NT2/D1 (cell line): Measurements from ENCODE around the gene DISC1.

ENCODE experiments used
- DNase-seq: peaks from one replicate; pipeline ENCODE4 v3.0.0-alpha.2; 2011; ENCODE audit warnings: low read depth, low spot score
- H3K27me3 ChIP-seq: 2 replicates; pipeline ENCODE4 v1.6.0; 2011; ENCODE audit warnings: mild to moderate bottlenecking; ENCODE audit not compliant: insufficient read length, insufficient read depth
- H3K36me3 ChIP-seq: 2 replicates; pipeline ENCODE4 v1.6.1; 2011; ENCODE audit warnings: mild to moderate bottlenecking, low read length, mixed read lengths; ENCODE audit not compliant: insufficient read depth, insufficient read length
- H3K4me1 ChIP-seq: 2 replicates; pipeline ENCODE4 v1.5.1; 2011; ENCODE audit not compliant: insufficient read depth, insufficient read length
- H3K4me3 ChIP-seq: 2 replicates; pipeline ENCODE4 v1.5.1; 2011; ENCODE audit warnings: low read depth; ENCODE audit not compliant: insufficient read length
- H3K9ac ChIP-seq: 2 replicates; pipeline ENCODE4 v1.6.0; 2011; ENCODE audit warnings: low read depth; ENCODE audit not compliant: insufficient read length
- H3K9me3 ChIP-seq: 2 replicates; pipeline ENCODE4 v1.5.1; 2011; ENCODE audit warnings: mild to moderate bottlenecking, low read length; ENCODE audit not compliant: insufficient read depth
- SUZ12 ChIP-seq: IDR thresholded peaks from 2 replicates; pipeline ENCODE4 v1.6.1; 2011; ENCODE audit not compliant: insufficient read length, insufficient read depth; ENCODE audit errors: extremely low read depth
- YY1 ChIP-seq: IDR thresholded peaks from 2 replicates; pipeline ENCODE4 v1.6.1; 2011; ENCODE audit not compliant: insufficient read length, insufficient read depth
- ZNF274 ChIP-seq: IDR thresholded peaks from 2 replicates; pipeline ENCODE4 v1.6.1; 2011; ENCODE audit warnings: mild to moderate bottlenecking, low read depth, low read length

The DISC1 gene

GRCh38 chr1:231856426-231856825 is 229.8 kb downstream of the DISC1 start:
- Histone ChIP-seq H3K4me1 (no peaks in the 10 kb centered on the region), H3K36me3 (no peaks in the 10 kb centered on the region), H3K9ac (no peak overlapping the region), H3K9me3 (no peaks in the 10 kb centered on the region), H3K27me3 (no peaks in the 10 kb centered on the region), H3K4me3 (no peak overlapping the region)
- no peak for DNase-seq
- TF ChIP-seq ZNF274 = no peak
- TF ChIP-seq SUZ12 = no peak
- TF ChIP-seq YY1 = no peak

DNA sequence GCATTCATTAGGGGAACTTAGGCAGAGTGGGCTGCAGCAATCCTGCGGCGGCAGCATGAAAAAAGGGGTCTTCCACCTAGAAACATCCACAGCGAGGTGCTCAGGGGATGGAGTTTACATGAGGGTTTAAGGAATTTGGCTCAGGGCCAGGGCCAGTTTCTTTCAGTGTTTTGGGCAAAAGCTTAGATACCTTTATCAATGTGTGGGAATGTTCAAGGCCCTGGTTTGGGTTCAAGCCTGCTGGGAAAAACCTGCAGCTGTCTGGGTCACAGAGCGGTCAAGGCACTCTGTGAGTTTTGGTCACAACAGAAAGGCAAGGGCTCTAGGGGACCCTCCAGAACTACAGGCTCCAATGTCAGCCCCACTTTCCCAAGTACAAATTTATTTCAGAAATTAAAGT is 230.3 kb downstream of the DISC1 start:
- Histone ChIP-seq H3K9me3 (no peaks in the 10 kb centered on the region), H3K4me3 (no peak overlapping the region), H3K36me3 (no peaks in the 10 kb centered on the region), H3K9ac (no peak overlapping the region), H3K27me3 (no peaks in the 10 kb centered on the region), H3K4me1 (no peaks in the 10 kb centered on the region)
- no peak for TF ChIP-seq SUZ12
- TF ChIP-seq ZNF274 = no peak
- TF ChIP-seq YY1 = no peak
- DNase-seq = no peak

DNA sequence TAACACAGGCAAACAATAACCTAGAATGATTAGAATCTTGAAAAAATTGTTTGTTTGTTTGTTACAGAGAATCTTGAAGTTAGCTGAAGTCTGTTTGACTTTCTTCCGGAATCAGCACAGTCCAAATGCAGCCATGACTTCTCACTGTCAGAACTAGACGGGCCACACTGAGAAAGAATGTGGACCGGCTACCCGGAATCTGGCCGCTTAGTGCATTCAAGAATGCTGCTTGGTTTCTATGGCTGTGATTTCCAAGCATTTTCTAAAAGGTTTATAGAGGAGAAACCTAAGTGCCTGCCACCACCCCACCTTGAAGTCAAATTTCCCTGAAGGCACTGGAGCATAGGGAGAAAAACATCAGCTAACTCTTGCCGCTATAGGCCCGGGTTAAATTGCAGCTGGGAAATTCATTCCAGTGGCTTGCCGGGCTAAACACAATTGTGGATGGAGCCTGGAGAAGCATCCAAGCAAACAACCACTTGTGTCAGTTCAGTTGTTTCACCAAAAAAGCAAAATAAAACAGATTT is 231.1 kb downstream of the DISC1 start:
- Histone ChIP-seq H3K9ac (no peak overlapping the region), H3K4me1 (no peaks in the 10 kb centered on the region), H3K4me3 (no peak overlapping the region), H3K36me3 (no peaks in the 10 kb centered on the region), H3K9me3 (no peaks in the 10 kb centered on the region), H3K27me3 (no peaks in the 10 kb centered on the region)
- DNase-seq = no peak
- TF ChIP-seq YY1 = no peak

- DNase-seq = no peak
- no peaks in the 10 kb centered on the region for H3K9me3 ChIP-seq
- no peaks in the 10 kb centered on the region for H3K36me3 ChIP-seq
- H3K4me3 ChIP-seq = no peak overlapping the region
- no peaks in the 10 kb centered on the region for H3K27me3 ChIP-seq
- H3K4me1 ChIP-seq = no peaks in the 10 kb centered on the region
- TF ChIP-seq SUZ12 (no peak), ZNF274 (no peak), YY1 (no peak)
- H3K9ac ChIP-seq = no peak overlapping the region
Measured at GRCh38 chr1:231860221-231861088, 233.9 kb downstream of the DISC1 start.

- no peak for DNase-seq
- H3K4me3 ChIP-seq = no peak overlapping the region
- TF ChIP-seq SUZ12 = no peak
- no peak for TF ChIP-seq ZNF274
- no peaks in the 10 kb centered on the region for H3K4me1 ChIP-seq
- H3K9ac ChIP-seq = no peak overlapping the region
- H3K36me3 ChIP-seq = no peaks in the 10 kb centered on the region
- H3K9me3 ChIP-seq = no peaks in the 10 kb centered on the region
- no peaks in the 10 kb centered on the region for H3K27me3 ChIP-seq
Measured at GRCh38 chr1:231861541-231862481, 235.2 kb downstream of the DISC1 start.

- TF ChIP-seq YY1 (no peak), SUZ12 (no peak), ZNF274 (no peak)
- no peak for DNase-seq
- Histone ChIP-seq H3K9me3 (no peaks in the 10 kb centered on the region), H3K4me3 (no peak overlapping the region), H3K36me3 (no peaks in the 10 kb centered on the region), H3K4me1 (no peaks in the 10 kb centered on the region), H3K27me3 (no peaks in the 10 kb centered on the region), H3K9ac (no peak overlapping the region)
Measured at GRCh38 chr1:231862611-231863010, 236.0 kb downstream of the DISC1 start.

- no peak for DNase-seq
- H3K4me3 ChIP-seq = no peak overlapping the region
- no peak for TF ChIP-seq SUZ12
- TF ChIP-seq ZNF274 = no peak
- no peak for TF ChIP-seq YY1
- H3K27me3 ChIP-seq = no peaks in the 10 kb centered on the region
- H3K9me3 ChIP-seq = no peaks in the 10 kb centered on the region
- H3K9ac ChIP-seq = no peak overlapping the region
- no peaks in the 10 kb centered on the region for H3K4me1 ChIP-seq
- H3K36me3 ChIP-seq = no peaks in the 10 kb centered on the region
Measured at GRCh38 chr1:231865331-231865730, 238.7 kb downstream of the DISC1 start.
